ENCODE results near the gene PSMG4. TPM values are rescaled to one million over a fixed set of nuclear protein-coding genes. Genes with fewer than 3 reads are reported as not detected.

The PSMG4 gene
- total and polyA plus RNA-seq, 12 donors: 8.1 to 38.6 (median 10.3) TPM

GRCh38 chr6:3211681-3212080 is 47.1 kb upstream of the PSMG4 start:
- peaks cover 0 to 19% (median 0%) of the 10 kb centered on the region in 7 donors for H3K27me3 ChIP-seq
- no peak overlapping the region for H3K27ac ChIP-seq
- no peaks in the 10 kb centered on the region for H3K9me3 ChIP-seq
- H3K4me3 ChIP-seq: no peak overlapping the region
- DNase-seq (no peak), ATAC-seq (peak in 3 of 8 donors; percentile 17 to 34 (median 18))
- H3K4me1 ChIP-seq: peaks cover 0 to 16% (median 0%) of the 10 kb centered on the region in 9 donors
- intact Hi-C loops (cut with DNase I): no loop called here
- 72 to 78% methylated on average over 5 of the region's 5 CpGs for WGBS, 2 donors
- no peaks in the 10 kb centered on the region for H3K36me3 ChIP-seq
- TF ChIP-seq CTCF (IDR thresholded peaks at IDR 0.05): no peak

- intact Hi-C loops (cut with DNase I): no loop called here
- WGBS, 2 donors: 95 to 96% methylated on average over 6 of the region's 6 CpGs
- Histone ChIP-seq H3K9me3 (no peaks in the 10 kb centered on the region), H3K27ac (no peak overlapping the region), H3K4me1 (peaks cover 0 to 16% (median 0%) of the 10 kb centered on the region in 9 donors), H3K36me3 (no peaks in the 10 kb centered on the region), H3K4me3 (no peak overlapping the region), H3K27me3 (peaks cover 0 to 19% (median 0%) of the 10 kb centered on the region in 7 donors)
- no peak for ATAC-seq
- DNase-seq: no peak
- no peak for TF ChIP-seq CTCF (IDR thresholded peaks at IDR 0.05)
These were observed 46.5 kb upstream of the PSMG4 start for GRCh38 chr6:3212261-3212660.

GRCh38 chr6:3213334-3213695 is 45.4 kb upstream of the PSMG4 start:
- intact Hi-C loops (cut with DNase I): no loop called here
- Histone ChIP-seq H3K27ac (no peak overlapping the region), H3K9me3 (no peaks in the 10 kb centered on the region), H3K4me3 (no peak overlapping the region), H3K36me3 (no peaks in the 10 kb centered on the region), H3K27me3 (peaks cover 0 to 13% (median 0%) of the 10 kb centered on the region in 7 donors), H3K4me1 (peaks cover 0 to 14% (median 0%) of the 10 kb centered on the region in 9 donors)
- WGBS, 2 donors: 90 to 95% methylated on average over 2 of the region's 2 CpGs
- no peak for DNase-seq
- ATAC-seq: no peak
- no peak for TF ChIP-seq CTCF (IDR thresholded peaks at IDR 0.05)

- no peaks in the 10 kb centered on the region for H3K36me3 ChIP-seq
- intact Hi-C loops (cut with DNase I): no loop called here
- DNase-seq (no peak), ATAC-seq (no peak)
- H3K27ac ChIP-seq: no peak overlapping the region
- no peaks in the 10 kb centered on the region for H3K4me1 ChIP-seq
- no peaks in the 10 kb centered on the region for H3K9me3 ChIP-seq
- TF ChIP-seq CTCF (IDR thresholded peaks at IDR 0.05): no peak
- no peak overlapping the region for H3K4me3 ChIP-seq
- 51 to 57% methylated on average over 3 of the region's 3 CpGs for WGBS, 2 donors
- peaks cover 0 to 25% (median 0%) of the 10 kb centered on the region in 7 donors for H3K27me3 ChIP-seq
These were observed 43.8 kb upstream of the PSMG4 start for GRCh38 chr6:3214898-3215297.

All from heart right ventricle (tissue), 16 donors.